T-helper 2 cell treated with Interferon-gamma antibody and Interleukin-4, amounts not matched to agents 100 ng/mL and 5 ng/mL, for 36 hours (primary cell): Measurements from ENCODE around the gene ADAMTS17. TPM values are rescaled to one million over a fixed set of nuclear protein-coding genes. Genes with fewer than 3 reads are reported as not detected.
"Not testable (repeated sequence)": the region's sequence is repeated elsewhere in the genome, so short reads cannot be mapped to it uniquely, and the experiment has no call there.

ENCODE experiments used
- intact Hi-C: fragments of 100-400 bp; cut with micrococcal nuclease; formaldehyde crosslinking; loops from one replicate; pipeline ENCODE4 v1.15.1; 2023
- total RNA-seq: library from RNA; stranded (reverse); gene quantifications from 2 replicates; pipeline ENCODE4 v1.2.3, GENCODE V29; 2022

ADAMTS17 gene
- total RNA-seq, 1 donor from 2014 or later = 1.7 TPM

GRCh38 chr15:100093211-100094126 lies 248.3 kb downstream of the ADAMTS17 start:
- intact Hi-C loops = no loop called here

GRCh38 chr15:100092034-100092433 lies 249.7 kb downstream of the ADAMTS17 start:
- intact Hi-C loops = no loop called here

- intact Hi-C loops = no loop called here
Observed at GRCh38 chr15:100090411-100090810, 251.4 kb downstream of the ADAMTS17 start.

- intact Hi-C loops = not testable (repeated sequence)
Observed at GRCh38 chr15:100084042-100084821, 257.5 kb downstream of the ADAMTS17 start.

- intact Hi-C loops = no loop called here
Observed at GRCh38 chr15:100083572-100083971, 258.2 kb downstream of the ADAMTS17 start.

- intact Hi-C loops = no loop called here
Observed at GRCh38 chr15:100082761-100083402, 258.9 kb downstream of the ADAMTS17 start.

GRCh38 chr15:100081454-100081853 lies 260.3 kb downstream of the ADAMTS17 start:
- intact Hi-C loops = no loop called here

- intact Hi-C loops = no loop called here
Observed at GRCh38 chr15:100078511-100079220, 263.1 kb downstream of the ADAMTS17 start.

- intact Hi-C loops = no loop called here
Observed at GRCh38 chr15:100075229-100075628, 266.5 kb downstream of the ADAMTS17 start.

GRCh38 chr15:100073982-100074381 lies 267.8 kb downstream of the ADAMTS17 start:
- intact Hi-C loops = no loop called here

- intact Hi-C loops = not testable (repeated sequence)
Observed at GRCh38 chr15:100066521-100067280, 275.1 kb downstream of the ADAMTS17 start.

- intact Hi-C loops = no loop called here
Observed at GRCh38 chr15:100061944-100062343, 279.8 kb downstream of the ADAMTS17 start.

- intact Hi-C loops = no loop called here
Observed at GRCh38 chr15:100060276-100060926, 281.4 kb downstream of the ADAMTS17 start.

GRCh38 chr15:100059521-100059920 lies 282.3 kb downstream of the ADAMTS17 start:
- intact Hi-C loops = no loop called here

- intact Hi-C loops = no loop called here
Observed at GRCh38 chr15:100059094-100059493, 282.7 kb downstream of the ADAMTS17 start.

GRCh38 chr15:100058458-100058857 lies 283.3 kb downstream of the ADAMTS17 start:
- intact Hi-C loops = no loop called here

- intact Hi-C loops = no loop called here
Observed at GRCh38 chr15:100057281-100057680, 284.5 kb downstream of the ADAMTS17 start.

GRCh38 chr15:100056411-100057072 lies 285.2 kb downstream of the ADAMTS17 start:
- intact Hi-C loops = no loop called here

GRCh38 chr15:100055821-100056220 lies 286.0 kb downstream of the ADAMTS17 start:
- intact Hi-C loops = no loop called here
